Measurements from ENCODE around the gene NBPF12. TPM values are rescaled to one million over a fixed set of nuclear protein-coding genes. Genes with fewer than 3 reads are reported as not detected.
"Not testable (repeated sequence)": the region's sequence is repeated elsewhere in the genome, so short reads cannot be mapped to it uniquely, and the experiment has no call there.

The NBPF12 gene
- polyA plus RNA-seq, 4 donors: 13.4 to 32.0 (median 22.0) TPM

- DNase-seq (ENCODE audit: low read depth in 4 of 4, low spot score in 2 of 4): not testable (repeated sequence)
Measured at GRCh38 chr1:146985855-146986254, 47.7 kb downstream of the NBPF12 start.

GRCh38 chr1:146986450-146986849, 48.3 kb downstream of the NBPF12 start:
- DNase-seq (ENCODE audit: low read depth in 4 of 4, low spot score in 2 of 4): not testable (repeated sequence)

- not testable (repeated sequence) for DNase-seq (ENCODE audit: low read depth in 4 of 4, low spot score in 2 of 4)
Measured at GRCh38 chr1:146987502-146987901, 49.4 kb downstream of the NBPF12 start.

GRCh38 chr1:146989455-146989854, 51.3 kb downstream of the NBPF12 start:
- DNase-seq (ENCODE audit: low read depth in 4 of 4, low spot score in 2 of 4): not testable (repeated sequence)

- DNase-seq (ENCODE audit: low read depth in 4 of 4, low spot score in 2 of 4): not testable (repeated sequence)
Measured at GRCh38 chr1:147008495-147008894, 70.4 kb downstream of the NBPF12 start.

GRCh38 chr1:147026975-147027374, 88.9 kb downstream of the NBPF12 start:
- not testable (repeated sequence) for DNase-seq (ENCODE audit: low read depth in 4 of 4, low spot score in 2 of 4)

- DNase-seq (ENCODE audit: low read depth in 4 of 4, low spot score in 2 of 4): not testable (repeated sequence)
Measured at GRCh38 chr1:147030066-147030653, 92.0 kb downstream of the NBPF12 start.

- DNase-seq (ENCODE audit: low read depth in 4 of 4, low spot score in 2 of 4): peak in 1 of 4 donors; percentile 12
Measured at GRCh38 chr1:147039916-147040315, 101.8 kb downstream of the NBPF12 start.

GRCh38 chr1:147042891-147043290, 104.8 kb downstream of the NBPF12 start:
- not testable (repeated sequence) for DNase-seq (ENCODE audit: low read depth in 4 of 4, low spot score in 2 of 4)

- not testable (repeated sequence) for DNase-seq (ENCODE audit: low read depth in 4 of 4, low spot score in 2 of 4)
Measured at GRCh38 chr1:147044511-147044910, 106.4 kb downstream of the NBPF12 start.

Other genes with a start within 250 kb of the NBPF12 start
- gene PRKAB2, start 234.1 kb downstream of the NBPF12 start, polyA plus RNA-seq (ENCODE audit: insufficient read length in 4 of 4): 10 to 100 TPM; 20.8 to 26.1 (median 23.9) TPM

Data from left renal cortex interstitium (tissue), 4 donors.